ENCODE results near the gene ARHGAP24. TPM values are rescaled to one million over a fixed set of nuclear protein-coding genes. Genes with fewer than 3 reads are reported as not detected.

Gene ARHGAP24
- total and polyA plus RNA-seq, 2 of the 13 experiments (the other 11 are each of a cell fraction or from before 2014, with no cell fraction given): 0.07 to 0.55 TPM

- no peak overlapping the region for H2AFZ ChIP-seq (ENCODE audit: low read length)
- DNase-seq (ENCODE audit: low spot score): no peak
- no peak overlapping the region for H3K4me2 ChIP-seq (ENCODE audit: low read depth, low read length)
- no peak overlapping the region for H3K27ac ChIP-seq (ENCODE audit: extremely low read length, insufficient read depth, low read length)
- intact Hi-C loops (cut with micrococcal nuclease; ENCODE audit: unreplicated experiment): no loop called here
- H3K4me1 ChIP-seq (ENCODE audit: insufficient read depth, low read length): no peaks in the 10 kb centered on the region
- no peak for FAIRE-seq
- 11% methylated on average over 3 of the region's 3 CpGs for WGBS (ENCODE audit: low lambda C conversion rate)
- in situ Hi-C loops (cut with HindIII; ENCODE audit: extremely low pct_ligation_motif_present, low pct_unique_long_range_greater_than_20kb): no loop called here
- no peaks in the 10 kb centered on the region for H3K27me3 ChIP-seq (ENCODE audit: control insufficient read depth in 1 of 2, insufficient read depth in 2 of 2, low read length in 2 of 2)
- no TSS peak for BruUV-seq (replicated peaks)
- TF ChIP-seq TEF (CRISPR knock-in tag; IDR thresholded peaks at IDR 0.05): no peak
- no peak for TF ChIP-seq RELA (CRISPR knock-in tag; IDR thresholded peaks at IDR 0.05)
- no peak for TF ChIP-seq ZFP1 (CRISPR knock-in tag; IDR thresholded peaks at IDR 0.05)
- no peak for TF ChIP-seq ZSCAN21 (CRISPR knock-in tag; IDR thresholded peaks at IDR 0.05; ENCODE audit: borderline replicate concordance)
- TF ChIP-seq MXD4 (CRISPR knock-in tag; IDR thresholded peaks at IDR 0.05): no peak
- TF ChIP-seq ZNF713 (CRISPR knock-in tag; IDR thresholded peaks at IDR 0.05): no peak
- no peak for TF ChIP-seq NFYB (CRISPR knock-in tag; IDR thresholded peaks at IDR 0.05)
- TF ChIP-seq ZNF44 (CRISPR knock-in tag; IDR thresholded peaks at IDR 0.05): no peak
- no peak for TF ChIP-seq SPEN (CRISPR knock-in tag; IDR thresholded peaks at IDR 0.05; ENCODE audit: low read depth)
- TF ChIP-seq ETS1 (CRISPR knock-in tag; IDR thresholded peaks at IDR 0.05): no peak
- TF ChIP-seq ZBTB3 (CRISPR knock-in tag; IDR thresholded peaks at IDR 0.05; ENCODE audit: borderline replicate concordance, low read depth): no peak
- no peak for TF ChIP-seq PRMT3 (CRISPR knock-in tag; IDR thresholded peaks at IDR 0.05; ENCODE audit: borderline replicate concordance, low read depth)
- TF ChIP-seq ZBTB44 (CRISPR knock-in tag; IDR thresholded peaks at IDR 0.05): no peak
- no peak for TF ChIP-seq KLF15 (CRISPR knock-in tag; IDR thresholded peaks at IDR 0.05; ENCODE audit: borderline replicate concordance)
- no peak for TF ChIP-seq GZF1 (CRISPR knock-in tag; IDR thresholded peaks at IDR 0.05)
- TF ChIP-seq ZBTB21 (CRISPR knock-in tag; IDR thresholded peaks at IDR 0.05): no peak
- TF ChIP-seq ZNF580 (CRISPR knock-in tag; IDR thresholded peaks at IDR 0.05; ENCODE audit: borderline replicate concordance, low read depth): no peak
- no peaks in the 10 kb centered on the region for H3K36me3 ChIP-seq (replicated peaks in 1 of 2; ENCODE audit: control insufficient read depth in 1 of 2, insufficient read depth in 2 of 2, low read length in 2 of 2)
- H3K79me2 ChIP-seq (ENCODE audit: insufficient read depth, low read length): no peaks in the 10 kb centered on the region
- H3K4me3 ChIP-seq (replicated peaks in 1 of 3; ENCODE audit: insufficient read depth in 1 of 3, low read depth in 2 of 3, low read length in 3 of 3): no peak overlapping the region
- H3K9ac ChIP-seq (ENCODE audit: insufficient read depth, low read depth, low read length): no peak overlapping the region
- no peaks in the 10 kb centered on the region for H3K9me3 ChIP-seq (ENCODE audit: low read length)
- ChIA-PET CTCF (ENCODE audit: low intra/inter-chr PET ratio, low total read pairs) (no interaction called here), POLR2A (no interaction called here)
- no peaks in the 10 kb centered on the region for H4K20me1 ChIP-seq (ENCODE audit: insufficient read depth, low read length)
- ATAC-seq: no peak
These were observed 420.8 kb downstream of the ARHGAP24 start for GRCh38 chr4:85895755-85896154.

Measured in HepG2 (cell line).